Activated T-helper 9 cell treated with anti-CD3 and anti-CD28 coated beads, Interleukin-2, amount 50 U/mL, for 16 hours (primary cell): ENCODE measurements around the gene ALDH16A1.

Experiments
- DNase-seq: peaks from one replicate; pipeline ENCODE4 v3.0.0-alpha.2; 2020; ENCODE audit warnings: low read depth

Gene ALDH16A1

DNA sequence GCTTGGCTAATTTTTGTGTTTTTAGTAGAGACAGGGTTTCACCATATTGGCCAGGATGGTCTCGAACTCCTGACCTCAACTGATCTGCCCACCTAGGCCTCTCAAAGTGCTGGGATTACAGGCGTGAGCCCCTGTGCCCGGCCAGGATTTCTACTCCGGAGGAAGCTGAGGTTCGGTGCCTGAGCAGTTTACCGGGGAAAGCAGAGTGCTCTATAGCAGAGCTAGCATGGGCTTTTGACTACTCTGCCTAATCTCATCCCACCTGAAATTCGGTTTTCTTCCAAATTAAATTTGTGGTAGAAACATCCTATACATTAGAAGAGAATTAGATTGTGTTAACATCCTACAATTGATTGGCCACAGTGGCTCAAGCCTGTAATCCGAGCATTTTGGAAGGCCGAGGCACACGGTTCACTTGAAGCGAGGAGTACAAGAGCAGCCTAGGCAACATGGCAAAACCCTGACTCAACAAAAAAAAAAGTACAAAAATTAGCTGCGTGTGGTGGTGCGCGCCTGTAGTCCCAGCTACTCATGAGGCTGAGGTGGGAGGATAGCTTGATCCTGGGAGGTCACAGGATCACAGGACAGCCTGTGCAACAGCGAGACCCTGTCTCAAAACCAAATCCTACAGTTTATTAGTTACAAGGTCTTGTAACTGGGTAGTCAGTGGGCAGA lies 36.0 kb downstream of the ALDH16A1 start:
- no peak for DNase-seq

DNA sequence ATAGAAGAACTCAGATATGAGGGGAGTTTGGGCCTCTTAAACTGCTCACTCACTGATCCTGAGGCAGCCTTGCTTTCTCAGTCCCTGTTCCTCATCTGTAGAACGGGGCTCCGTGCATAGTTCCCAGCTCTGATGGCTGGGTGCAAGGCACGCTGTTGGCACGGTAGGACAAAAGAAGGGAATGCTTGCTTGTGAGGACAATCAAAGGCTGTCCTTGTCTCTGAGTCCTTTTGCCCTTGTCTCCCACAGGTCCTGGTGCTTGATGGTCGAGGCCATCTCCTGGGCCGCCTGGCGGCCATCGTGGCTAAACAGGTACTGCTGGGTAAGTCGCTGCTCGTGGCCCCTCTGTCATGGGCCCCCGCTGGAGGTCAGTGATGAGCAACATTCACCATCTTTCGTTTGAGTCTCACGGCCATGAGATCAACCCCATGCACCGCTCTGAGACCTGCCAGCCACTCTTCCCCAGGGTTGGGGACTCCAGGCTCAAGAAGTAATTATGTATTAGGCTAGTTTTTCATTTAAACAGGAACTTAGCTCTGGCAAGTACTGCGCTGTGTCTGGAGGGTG lies 36.7 kb downstream of the ALDH16A1 start:
- no peak for DNase-seq

DNA sequence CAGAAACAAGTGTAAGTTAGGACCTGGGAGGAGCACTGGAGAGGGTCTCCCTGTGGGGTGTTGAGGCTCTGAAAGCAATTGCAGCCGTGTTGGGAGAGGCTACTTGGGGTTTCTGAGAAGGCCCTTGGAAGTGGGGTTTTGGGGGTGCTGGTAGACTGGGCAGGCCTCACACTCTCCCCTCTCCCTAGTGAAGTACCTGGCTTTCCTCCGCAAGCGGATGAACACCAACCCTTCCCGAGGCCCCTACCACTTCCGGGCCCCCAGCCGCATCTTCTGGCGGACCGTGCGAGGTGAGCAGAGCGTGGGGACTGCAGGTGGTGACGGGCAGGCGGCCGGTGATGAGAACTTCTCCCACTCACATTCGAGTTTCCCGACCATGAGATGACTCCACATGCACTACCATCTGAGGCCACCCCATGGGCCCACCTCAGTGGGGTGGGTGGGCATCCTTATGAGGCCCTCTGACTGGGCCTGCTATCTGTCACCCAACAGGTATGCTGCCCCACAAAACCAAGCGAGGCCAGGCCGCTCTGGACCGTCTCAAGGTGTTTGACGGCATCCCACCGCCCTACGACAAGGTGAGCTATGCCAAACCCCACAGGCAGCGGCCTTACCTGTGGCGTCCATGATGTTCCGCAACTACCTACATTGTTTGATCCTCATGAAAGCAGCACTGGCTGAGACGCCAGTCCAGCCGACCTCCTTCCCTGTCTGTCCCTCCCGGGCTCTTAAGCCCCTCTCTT lies 37.4 kb downstream of the ALDH16A1 start:
- no peak for DNase-seq

DNA sequence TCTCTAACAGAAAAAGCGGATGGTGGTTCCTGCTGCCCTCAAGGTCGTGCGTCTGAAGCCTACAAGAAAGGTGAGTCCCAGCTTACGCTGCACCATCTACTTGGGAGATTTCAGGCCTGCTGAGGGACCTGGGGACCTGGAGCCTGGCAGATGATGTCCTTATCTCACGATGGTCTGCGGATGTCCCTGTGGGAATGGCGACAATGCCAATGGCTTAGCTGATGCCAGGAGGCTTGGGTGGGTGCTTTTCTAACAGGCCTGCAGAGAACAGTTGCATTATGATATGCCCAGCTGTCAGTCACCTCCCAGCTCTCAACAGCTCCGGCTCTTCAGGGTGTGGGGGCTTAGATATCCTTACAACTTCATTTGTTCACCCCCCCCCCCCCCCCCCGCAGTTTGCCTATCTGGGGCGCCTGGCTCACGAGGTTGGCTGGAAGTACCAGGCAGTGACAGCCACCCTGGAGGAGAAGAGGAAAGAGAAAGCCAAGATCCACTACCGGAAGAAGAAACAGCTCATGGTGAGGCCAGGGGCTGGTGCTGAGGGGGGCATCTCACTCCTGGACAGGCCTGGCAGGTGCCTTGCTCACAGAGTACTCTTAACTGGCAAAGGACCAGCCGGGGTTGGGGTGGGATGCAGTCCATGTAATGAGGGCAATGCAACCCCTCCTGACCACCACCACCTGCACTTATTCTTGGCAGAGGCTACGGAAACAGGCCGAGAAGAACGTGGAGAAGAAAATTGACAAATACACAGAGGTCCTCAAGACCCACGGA lies 38.2 kb downstream of the ALDH16A1 start:
- DNase-seq = no peak

DNA sequence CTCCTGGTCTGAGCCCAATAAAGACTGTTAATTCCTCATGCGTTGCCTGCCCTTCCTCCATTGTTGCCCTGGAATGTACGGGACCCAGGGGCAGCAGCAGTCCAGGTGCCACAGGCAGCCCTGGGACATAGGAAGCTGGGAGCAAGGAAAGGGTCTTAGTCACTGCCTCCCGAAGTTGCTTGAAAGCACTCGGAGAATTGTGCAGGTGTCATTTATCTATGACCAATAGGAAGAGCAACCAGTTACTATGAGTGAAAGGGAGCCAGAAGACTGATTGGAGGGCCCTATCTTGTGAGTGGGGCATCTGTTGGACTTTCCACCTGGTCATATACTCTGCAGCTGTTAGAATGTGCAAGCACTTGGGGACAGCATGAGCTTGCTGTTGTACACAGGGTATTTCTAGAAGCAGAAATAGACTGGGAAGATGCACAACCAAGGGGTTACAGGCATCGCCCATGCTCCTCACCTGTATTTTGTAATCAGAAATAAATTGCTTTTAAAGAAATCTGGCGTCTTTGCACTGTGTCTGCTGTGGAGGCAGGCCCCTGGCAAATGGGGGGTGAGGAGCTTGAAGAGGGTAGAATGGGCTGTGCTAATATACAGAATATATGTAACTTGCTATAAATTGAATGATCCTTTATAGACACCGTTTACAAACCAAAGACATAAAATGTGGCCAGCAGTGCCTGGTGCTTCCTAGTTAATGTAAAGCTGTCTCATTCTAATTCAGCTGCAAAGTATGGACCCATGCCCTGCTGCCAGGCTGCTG lies 39.0 kb downstream of the ALDH16A1 start:
- DNase-seq = no peak

DNA sequence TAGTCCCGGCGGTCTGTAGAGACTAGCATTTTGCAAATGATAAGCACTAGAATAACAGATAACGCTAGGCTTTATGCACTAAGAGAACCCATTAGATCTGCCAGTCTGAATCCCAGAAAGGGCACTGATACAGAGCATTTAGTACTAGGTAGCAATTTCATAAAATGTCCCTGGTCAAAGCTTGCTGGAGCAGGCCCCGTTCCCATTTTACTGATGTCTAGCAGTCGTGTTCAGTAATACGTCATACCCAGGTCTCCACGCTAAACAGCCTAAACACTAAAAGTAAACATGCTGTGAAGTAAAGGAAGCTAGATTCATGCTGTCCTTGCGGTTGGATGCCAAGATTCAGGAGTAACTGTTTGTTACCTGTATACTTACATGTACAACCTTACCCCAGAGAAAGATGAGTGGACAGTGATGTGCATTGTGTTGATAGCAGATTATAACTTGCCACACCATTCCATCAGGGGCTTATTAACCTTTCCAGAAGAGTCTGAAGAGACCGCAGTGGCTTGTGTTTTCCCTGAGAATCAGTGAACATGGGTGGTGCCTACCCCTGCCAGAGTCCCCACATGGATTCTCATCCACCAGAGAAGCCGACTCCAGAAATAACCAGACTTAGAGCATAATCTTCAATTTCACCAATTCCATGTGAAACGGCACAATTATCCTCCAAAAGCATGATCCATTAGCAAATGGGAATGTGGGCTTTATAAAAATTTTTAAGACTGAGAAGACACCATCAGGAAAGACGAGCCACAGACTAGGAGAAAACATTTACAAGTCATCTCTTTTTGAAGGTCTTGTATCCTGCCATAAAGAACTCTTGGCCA lies 39.8 kb downstream of the ALDH16A1 start:
- DNase-seq = no peak

DNA sequence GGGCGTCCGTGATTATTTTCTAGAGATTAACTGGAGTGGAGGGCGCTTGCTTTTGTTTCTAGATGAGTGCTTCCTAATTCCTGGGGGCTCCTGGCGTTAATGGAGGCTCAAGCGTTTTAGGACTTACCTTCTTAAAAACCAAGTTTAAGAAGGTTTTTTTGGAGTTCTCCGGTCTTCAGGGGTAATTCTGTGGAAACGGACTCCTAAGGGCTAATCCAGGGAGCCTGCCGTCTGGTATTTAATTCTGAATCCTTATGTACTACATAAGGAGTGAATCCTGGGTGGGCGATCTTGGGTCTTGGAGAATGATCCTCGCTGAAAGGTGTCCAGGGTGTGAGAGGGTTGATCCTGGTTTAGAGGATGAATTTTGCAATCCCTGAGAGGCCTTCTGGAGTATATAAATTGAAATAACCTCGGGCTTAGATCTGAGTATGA lies 43.6 kb downstream of the ALDH16A1 start:
- no peak for DNase-seq

DNA sequence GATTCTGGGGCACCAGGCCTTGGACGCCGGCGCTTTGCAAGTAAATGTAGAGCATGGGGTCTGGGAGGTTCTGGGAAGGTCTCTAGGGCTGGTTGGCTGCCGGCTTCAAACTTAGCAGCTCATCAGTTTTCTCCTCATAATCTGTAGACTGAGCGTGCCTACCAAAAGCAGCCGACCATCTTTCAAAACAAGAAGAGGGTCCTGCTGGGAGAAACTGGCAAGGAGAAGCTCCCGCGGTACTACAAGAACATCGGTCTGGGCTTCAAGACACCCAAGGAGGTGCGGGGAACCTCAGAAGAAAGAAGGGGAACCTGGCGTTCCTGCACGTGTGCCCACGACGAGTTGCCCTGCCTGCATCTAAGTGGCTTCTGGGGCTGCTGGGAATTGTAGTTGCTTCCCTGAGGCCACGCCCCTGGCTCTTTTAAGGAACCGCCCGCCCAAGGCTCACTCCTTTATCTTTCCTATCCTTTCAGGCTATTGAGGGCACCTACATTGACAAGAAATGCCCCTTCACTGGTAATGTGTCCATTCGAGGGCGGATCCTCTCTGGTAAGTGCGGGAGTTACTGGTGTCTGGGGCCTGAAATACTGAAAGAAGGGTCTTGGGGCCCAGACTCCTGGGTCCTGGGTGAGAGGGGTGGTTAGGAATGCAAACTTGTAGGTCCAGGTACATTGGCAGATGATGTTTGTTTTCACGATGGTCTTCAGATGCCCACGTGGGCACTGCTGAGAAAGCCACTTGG lies 44.2 kb downstream of the ALDH16A1 start:
- DNase-seq = peak; percentile 63

DNA sequence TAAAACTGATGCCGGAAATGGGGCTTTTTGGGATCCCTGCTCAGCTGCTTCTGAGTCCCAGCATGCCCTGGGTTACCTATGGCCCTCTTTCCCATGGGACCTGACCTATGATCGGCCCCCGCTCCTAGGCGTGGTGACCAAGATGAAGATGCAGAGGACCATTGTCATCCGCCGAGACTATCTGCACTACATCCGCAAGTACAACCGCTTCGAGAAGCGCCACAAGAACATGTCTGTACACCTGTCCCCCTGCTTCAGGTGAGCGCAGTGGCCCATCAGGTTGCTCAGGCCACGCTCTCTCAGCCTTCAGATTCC lies 44.7 kb downstream of the ALDH16A1 start:
- DNase-seq = no peak

DNA sequence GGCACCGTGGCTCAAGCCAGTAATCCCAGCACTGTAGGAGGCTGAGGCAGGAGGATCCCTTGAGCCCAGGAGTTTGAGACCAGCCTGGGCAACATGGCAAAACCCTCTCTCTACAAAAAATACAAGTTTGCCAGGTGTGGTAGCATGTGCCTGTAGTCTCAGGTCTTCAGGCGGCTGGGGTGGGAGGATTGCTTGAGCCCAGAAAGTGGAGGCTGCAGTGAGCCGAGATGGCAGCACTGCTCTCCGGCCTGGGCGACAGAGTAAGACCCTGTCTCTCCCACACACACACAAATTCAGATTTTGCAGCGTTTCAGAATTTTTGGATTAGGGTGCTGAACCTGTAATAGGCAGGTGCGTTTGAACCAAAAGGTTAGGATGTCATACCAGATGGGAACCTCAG lies 45.5 kb downstream of the ALDH16A1 start:
- no peak for DNase-seq

DNA sequence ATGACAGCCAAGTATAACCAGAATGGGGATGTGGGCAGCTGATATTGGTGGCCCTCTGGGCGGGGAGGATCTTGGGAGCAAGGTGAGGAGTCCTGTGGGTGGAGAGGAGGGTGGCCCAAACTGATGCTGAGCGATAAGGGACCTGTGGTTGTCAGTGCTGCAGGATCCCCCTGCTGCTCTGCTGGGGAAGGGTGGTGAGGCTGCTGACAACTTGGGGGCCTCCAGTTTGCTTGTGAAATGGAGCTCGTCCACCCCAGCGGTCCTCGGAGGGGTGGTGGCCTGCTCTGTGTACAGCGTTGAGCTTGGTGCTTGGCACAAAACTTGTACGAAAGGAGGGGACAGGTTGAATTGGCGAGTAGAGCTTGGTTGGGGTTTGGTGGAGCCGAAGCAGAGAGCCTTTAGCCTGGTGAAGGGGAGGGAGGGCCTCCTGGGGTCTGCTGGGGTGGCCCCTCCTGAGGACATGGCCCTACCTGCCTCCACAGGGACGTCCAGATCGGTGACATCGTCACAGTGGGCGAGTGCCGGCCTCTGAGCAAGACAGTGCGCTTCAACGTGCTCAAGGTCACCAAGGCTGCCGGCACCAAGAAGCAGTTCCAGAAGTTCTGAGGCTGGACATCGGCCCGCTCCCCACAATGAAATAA lies 46.1 kb downstream of the ALDH16A1 start:
- DNase-seq = no peak

DNA sequence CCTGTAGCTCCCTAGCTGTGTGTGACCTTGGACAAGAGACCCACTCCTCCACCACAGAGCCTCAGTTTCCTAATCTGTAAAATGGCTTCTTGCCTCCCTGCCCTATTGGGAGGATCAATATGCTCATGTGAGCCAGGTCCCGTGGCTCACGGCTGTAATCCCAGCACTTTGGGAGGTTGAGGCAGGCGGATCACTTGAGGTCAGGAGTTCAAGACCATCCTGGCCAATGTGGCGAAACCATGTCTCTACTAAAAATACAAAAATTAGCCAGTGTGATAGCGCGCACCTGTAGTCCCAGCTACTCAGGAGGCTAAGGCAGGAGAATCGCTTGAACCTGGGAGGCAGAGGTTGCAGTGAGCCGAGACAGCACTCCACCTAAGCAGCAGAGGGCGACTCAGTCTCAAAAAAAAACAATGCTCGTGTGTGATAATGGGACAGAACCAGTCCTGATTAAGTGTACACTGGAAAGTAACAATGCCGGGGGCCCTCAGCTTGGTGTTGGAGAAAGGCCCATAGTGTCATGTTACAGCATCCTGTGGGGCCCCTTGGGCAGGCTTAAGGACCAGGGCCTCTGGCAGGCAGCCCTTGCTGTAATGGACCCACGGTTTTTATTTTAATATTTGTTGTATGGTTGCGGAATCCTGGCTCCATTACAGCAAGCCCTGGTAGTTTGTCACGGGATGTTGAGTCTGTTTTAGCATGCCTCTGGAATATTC lies 50.0 kb downstream of the ALDH16A1 start:
- DNase-seq = no peak

DNA sequence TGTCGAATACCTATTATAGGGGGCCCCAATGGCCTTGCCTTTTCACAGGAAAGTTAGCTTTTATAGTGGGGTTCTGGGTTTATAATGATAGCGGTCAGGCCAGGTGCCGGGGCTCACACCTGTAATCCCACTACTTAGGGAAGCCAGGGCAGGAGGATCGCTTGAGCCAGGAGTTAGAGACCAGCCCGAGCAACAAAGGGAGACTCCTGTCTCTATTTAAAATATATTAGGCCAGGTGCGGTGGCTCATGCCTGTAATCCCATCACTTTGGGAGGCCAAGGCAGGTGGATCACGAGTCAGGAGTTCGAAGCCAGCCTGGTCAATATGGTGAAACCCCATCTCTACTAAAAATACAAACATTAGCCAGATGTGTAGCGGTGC lies 50.5 kb downstream of the ALDH16A1 start:
- no peak for DNase-seq

DNA sequence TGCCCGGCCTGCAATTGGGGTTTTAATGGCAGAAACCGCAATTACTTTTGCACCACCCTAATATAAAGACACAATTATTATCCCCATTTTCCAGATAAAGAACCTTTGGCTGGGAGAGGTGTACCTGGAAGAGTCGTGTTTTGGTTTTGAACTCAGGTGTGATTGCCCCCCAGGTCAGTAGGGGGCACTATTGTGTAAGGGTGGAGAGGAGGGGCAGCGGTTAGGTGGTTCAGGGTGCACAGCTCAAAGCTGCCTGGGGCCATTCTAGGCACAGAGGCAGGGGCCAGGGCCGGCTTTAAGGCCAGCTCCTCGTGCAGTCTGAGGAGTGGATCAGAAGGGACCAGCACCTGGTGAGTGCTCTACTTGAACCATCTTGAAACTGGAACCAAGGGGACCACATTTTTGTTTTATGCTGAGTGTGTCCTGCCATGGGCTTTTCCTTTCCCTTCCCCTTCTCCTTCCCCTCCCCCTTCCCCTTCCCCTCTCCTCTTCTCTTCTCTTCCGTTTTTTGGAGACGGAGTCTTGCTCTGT lies 53.6 kb downstream of the ALDH16A1 start:
- peak; percentile 59 for DNase-seq

DNA sequence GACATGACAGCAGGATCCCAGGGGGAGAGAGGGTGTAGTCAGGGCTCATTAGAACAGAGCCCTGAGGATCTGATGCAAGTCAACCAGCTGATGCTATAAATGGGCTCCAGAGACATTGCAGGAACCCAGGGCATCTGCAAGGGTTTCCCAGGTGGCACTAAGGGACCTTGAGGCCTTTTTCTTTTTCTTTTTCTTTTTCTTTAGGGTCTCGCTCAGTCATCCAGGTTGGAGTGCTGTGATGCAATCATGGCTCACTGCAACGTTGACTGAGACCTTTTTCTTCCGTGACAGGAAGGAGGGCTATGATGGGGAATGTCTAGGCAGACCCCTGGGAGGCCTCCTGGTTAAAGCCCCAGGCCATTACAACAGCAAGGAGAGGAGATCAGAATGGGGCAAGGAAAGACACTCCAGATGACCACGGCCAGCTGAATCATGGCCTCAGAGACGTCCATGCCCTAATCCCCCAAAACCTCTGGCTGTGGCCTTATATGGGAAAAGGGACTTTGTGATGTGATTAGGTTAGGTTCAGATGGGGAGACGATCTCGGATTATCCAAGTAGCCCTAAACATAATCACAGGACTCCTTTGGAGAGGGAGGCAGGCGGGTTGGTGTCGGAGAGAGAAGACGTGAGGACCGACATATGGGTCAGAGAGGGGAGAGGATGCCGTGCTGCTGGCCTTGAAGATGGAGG lies 54.9 kb downstream of the ALDH16A1 start:
- no peak for DNase-seq

DNA sequence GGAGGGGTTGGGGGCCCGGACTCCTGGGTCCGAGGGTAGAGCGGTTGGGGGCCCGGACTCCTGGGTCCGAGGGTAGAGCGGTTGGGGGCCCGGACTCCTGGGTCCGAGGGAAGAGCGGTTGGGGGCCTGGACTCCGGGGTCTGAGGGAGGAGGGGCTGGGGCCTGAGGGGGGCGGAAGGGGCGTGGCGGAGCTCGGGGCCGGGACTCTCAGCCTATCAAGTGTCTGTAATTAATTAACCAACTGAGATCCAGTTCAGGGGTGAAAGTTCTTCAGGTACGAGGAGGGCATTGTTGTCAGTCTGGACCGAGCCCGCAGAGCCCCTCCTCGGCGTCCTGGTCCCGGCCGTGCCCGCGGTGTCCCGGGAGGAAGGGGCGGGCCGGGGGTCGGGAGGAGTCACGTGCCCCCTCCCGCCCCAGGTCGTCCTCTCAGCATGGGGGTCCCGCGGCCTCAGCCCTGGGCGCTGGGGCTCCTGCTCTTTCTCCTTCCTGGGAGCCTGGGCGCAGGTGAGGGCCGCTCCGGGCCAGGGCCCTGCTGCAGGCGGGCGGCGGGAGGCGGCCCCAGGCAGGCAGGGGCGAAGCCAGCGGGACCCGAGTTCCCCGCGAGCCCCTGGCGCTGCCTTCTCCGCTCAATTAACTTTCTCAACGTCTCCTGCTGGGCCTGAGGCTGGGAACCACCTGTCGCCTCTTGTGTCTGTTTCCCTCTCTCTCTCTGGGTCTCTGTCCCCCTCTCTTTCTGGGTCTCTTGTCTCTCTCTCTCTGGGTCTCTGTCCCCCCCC lies 60.1 kb downstream of the ALDH16A1 start:
- DNase-seq = no peak

DNA sequence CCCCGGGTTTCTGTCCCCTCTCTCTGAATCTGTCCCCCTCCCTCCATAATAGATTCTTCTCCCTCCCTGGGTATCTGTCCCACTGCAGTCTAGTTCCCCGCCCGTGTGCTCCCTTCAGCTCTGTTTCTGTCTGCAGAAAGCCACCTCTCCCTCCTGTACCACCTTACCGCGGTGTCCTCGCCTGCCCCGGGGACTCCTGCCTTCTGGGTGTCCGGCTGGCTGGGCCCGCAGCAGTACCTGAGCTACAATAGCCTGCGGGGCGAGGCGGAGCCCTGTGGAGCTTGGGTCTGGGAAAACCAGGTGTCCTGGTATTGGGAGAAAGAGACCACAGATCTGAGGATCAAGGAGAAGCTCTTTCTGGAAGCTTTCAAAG lies 60.7 kb downstream of the ALDH16A1 start:
- no peak for DNase-seq

DNA sequence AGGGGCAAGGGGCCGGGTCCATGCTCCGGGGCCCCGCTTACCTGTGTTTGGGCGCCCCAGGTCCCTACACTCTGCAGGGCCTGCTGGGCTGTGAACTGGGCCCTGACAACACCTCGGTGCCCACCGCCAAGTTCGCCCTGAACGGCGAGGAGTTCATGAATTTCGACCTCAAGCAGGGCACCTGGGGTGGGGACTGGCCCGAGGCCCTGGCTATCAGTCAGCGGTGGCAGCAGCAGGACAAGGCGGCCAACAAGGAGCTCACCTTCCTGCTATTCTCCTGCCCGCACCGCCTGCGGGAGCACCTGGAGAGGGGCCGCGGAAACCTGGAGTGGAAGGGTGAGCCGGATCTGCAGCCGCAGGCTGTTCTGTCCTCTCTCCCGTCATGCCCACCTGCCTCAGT lies 61.1 kb downstream of the ALDH16A1 start:
- no peak for DNase-seq
